PFSK-1 (cell line): ENCODE results near the gene SYNJ2.

Experiments used
- FOXP2 ChIP-seq: optimal IDR thresholded peaks from 2 replicates; pipeline ENCODE3; 2011; ENCODE audit warnings: borderline replicate concordance, control low read depth, inconsistent platforms; ENCODE audit not compliant: insufficient read depth; ENCODE audit errors: extremely low read length, extremely low read depth
- POLR2AphosphoS5 ChIP-seq: IDR thresholded peaks from 2 replicates; pipeline ENCODE4 v1.6.1; 2012; ENCODE audit warnings: low read depth, mild to moderate bottlenecking, control low read depth, low read length, moderate library complexity
- SIN3A ChIP-seq: IDR thresholded peaks from 2 replicates; pipeline ENCODE4 v1.6.1; 2012; ENCODE audit warnings: mild to moderate bottlenecking, low read length, moderate library complexity, borderline replicate concordance; ENCODE audit not compliant: insufficient read depth
- TAF1 ChIP-seq: IDR thresholded peaks from 2 replicates; pipeline ENCODE4 v1.6.1; 2012; ENCODE audit warnings: low read length, control low read depth, borderline replicate concordance; ENCODE audit not compliant: insufficient read depth
- TF ChIP-seq, protein P1 (sequence below), 2 experiments: IDR thresholded peaks; 2 replicates each; pipeline versions ENCODE4 v1.6.1 to v1.8.0; 2011 to 2012; ENCODE audit warnings: low read depth in 2 of 2, low read length in 2 of 2, control low read depth in 1 of 2, inconsistent platforms in 1 of 2, mild to moderate bottlenecking in 1 of 2, moderate library complexity in 1 of 2; ENCODE audit not compliant: insufficient read depth in 1 of 2

Gene SYNJ2

DNA sequence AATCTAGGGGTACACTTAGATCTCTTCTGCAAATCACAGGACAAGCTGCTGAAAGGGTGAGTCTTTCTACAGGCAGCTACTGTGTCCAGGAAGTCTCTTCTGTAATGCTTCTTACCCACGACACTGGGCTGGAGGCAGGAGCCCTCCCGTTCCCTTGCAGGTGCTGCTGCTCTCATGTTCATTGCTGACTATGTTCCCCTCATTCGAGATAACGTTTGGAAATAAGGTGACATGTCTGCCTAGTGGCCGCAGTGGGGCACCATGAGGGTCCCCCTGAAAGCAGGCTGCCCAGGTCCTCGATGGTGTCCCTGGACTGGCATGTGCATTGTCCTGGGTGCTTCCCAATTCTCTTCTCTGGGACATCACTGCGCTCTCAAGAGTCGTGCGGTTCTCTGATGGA, 74.7 kb downstream of the SYNJ2 start:
- TF ChIP-seq TAF1 = no peak
- no peak for TF ChIP-seq FOXP2
- TF ChIP-seq POLR2AphosphoS5 = no peak
- TF ChIP-seq, protein P1, sequence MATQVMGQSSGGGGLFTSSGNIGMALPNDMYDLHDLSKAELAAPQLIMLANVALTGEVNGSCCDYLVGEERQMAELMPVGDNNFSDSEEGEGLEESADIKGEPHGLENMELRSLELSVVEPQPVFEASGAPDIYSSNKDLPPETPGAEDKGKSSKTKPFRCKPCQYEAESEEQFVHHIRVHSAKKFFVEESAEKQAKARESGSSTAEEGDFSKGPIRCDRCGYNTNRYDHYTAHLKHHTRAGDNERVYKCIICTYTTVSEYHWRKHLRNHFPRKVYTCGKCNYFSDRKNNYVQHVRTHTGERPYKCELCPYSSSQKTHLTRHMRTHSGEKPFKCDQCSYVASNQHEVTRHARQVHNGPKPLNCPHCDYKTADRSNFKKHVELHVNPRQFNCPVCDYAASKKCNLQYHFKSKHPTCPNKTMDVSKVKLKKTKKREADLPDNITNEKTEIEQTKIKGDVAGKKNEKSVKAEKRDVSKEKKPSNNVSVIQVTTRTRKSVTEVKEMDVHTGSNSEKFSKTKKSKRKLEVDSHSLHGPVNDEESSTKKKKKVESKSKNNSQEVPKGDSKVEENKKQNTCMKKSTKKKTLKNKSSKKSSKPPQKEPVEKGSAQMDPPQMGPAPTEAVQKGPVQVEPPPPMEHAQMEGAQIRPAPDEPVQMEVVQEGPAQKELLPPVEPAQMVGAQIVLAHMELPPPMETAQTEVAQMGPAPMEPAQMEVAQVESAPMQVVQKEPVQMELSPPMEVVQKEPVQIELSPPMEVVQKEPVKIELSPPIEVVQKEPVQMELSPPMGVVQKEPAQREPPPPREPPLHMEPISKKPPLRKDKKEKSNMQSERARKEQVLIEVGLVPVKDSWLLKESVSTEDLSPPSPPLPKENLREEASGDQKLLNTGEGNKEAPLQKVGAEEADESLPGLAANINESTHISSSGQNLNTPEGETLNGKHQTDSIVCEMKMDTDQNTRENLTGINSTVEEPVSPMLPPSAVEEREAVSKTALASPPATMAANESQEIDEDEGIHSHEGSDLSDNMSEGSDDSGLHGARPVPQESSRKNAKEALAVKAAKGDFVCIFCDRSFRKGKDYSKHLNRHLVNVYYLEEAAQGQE (IDR thresholded peaks at IDR 0.05; ENCODE audit: insufficient read depth in 1 of 2, low read depth in 2 of 2, low read length in 2 of 2) = no peak
- no peak for TF ChIP-seq SIN3A

GRCh38 chr6:158056804-158057203, 75.1 kb downstream of the SYNJ2 start:
- no peak for TF ChIP-seq POLR2AphosphoS5
- TF ChIP-seq, protein P1 (IDR thresholded peaks at IDR 0.05; ENCODE audit: insufficient read depth in 1 of 2, low read depth in 2 of 2, low read length in 2 of 2) = no peak
- TF ChIP-seq FOXP2 = no peak
- no peak for TF ChIP-seq TAF1
- TF ChIP-seq SIN3A = no peak

DNA sequence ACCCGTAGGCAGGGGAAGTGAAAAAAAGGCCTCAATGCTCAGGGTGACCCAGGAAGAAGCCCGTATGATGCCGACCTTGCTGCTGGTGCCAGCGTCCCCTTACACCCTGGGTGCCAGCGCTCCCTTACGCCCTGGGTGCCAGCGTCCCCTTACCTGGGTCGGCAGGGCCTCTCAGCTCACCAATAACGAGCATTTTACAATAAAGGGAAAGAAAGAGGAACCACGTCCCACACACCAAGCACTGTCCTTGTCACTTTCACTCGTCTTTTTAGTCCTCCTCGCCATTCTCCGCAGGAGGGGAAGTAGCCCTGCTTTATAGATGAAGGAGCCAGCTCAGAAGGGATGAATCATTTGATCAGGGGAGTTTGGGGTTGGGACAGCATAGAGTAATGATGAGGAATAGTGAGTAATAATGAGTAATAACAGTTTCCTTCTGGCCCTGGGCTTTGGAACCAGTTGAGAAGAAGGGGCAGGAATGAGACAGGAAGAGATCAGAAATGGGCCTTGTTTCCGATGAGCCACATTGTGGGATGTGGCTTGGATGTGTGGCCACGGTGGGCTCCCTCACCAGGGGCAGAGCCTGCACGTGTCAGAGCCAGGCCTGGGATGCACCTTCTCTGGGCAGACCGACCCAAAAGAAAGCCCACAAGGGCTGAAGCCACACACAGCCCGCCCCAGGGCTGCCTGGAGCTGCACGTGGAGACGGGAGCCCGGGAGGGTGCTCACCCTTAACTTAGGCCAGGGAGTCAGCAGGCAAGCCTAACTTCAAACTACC, 75.7 kb downstream of the SYNJ2 start:
- no peak for TF ChIP-seq POLR2AphosphoS5
- TF ChIP-seq SIN3A = no peak
- TF ChIP-seq, protein P1 (IDR thresholded peaks at IDR 0.05; ENCODE audit: insufficient read depth in 1 of 2, low read depth in 2 of 2, low read length in 2 of 2) = no peak
- TF ChIP-seq FOXP2 = no peak
- no peak for TF ChIP-seq TAF1

DNA sequence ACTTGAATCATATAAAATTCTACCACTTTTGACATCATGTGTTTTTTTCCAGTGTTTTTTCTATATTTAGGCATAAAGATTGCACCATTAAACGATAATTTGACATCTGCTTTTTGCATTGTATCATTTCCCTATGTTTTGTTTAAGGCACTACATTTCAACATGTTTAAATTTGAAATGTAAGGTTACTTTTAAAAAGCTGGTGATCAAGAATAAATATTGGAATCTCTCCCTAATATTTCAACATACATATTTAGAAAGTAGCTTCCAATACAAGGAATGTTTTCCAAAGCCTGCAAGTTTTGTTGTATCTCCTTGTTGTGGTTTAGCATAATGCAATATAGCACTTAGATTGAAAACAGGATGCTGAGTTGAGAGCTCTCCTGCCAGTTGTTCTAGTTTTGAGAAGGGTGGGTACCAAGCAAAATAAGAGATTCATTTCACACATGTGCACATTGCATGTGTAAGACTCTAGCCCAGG, 76.5 kb downstream of the SYNJ2 start:
- TF ChIP-seq, protein P1 (IDR thresholded peaks at IDR 0.05; ENCODE audit: insufficient read depth in 1 of 2, low read depth in 2 of 2, low read length in 2 of 2) = no peak
- TF ChIP-seq SIN3A = no peak
- no peak for TF ChIP-seq POLR2AphosphoS5
- TF ChIP-seq FOXP2 = no peak
- TF ChIP-seq TAF1 = no peak
